Coronary artery (tissue), 2 donors: ENCODE results near the gene RASD2.

Experiments used
- DNase-seq: peaks from one replicate; pipeline ENCODE4 v3.0.0-alpha.2; 2017; ENCODE audit warnings: low spot score
- H3K27ac ChIP-seq, 2 donors: fragments of 200-600 bp; sonication (generic); one replicate each; pipeline ENCODE4 v1.5.1; 2016 to 2019
- H3K4me3 ChIP-seq: fragments of 200-600 bp; sonication (generic); 2 replicates; pipeline ENCODE4 v1.5.1; 2016; ENCODE audit warnings: mild to moderate bottlenecking, moderate library complexity
- TF ChIP-seq, protein P1 (sequence below): fragments of 200-600 bp; sonication (generic); IDR thresholded peaks from one replicate; pipeline ENCODE4 v1.5.1; 2019; ENCODE audit warnings: antibody characterized with exemption

Gene RASD2

DNA sequence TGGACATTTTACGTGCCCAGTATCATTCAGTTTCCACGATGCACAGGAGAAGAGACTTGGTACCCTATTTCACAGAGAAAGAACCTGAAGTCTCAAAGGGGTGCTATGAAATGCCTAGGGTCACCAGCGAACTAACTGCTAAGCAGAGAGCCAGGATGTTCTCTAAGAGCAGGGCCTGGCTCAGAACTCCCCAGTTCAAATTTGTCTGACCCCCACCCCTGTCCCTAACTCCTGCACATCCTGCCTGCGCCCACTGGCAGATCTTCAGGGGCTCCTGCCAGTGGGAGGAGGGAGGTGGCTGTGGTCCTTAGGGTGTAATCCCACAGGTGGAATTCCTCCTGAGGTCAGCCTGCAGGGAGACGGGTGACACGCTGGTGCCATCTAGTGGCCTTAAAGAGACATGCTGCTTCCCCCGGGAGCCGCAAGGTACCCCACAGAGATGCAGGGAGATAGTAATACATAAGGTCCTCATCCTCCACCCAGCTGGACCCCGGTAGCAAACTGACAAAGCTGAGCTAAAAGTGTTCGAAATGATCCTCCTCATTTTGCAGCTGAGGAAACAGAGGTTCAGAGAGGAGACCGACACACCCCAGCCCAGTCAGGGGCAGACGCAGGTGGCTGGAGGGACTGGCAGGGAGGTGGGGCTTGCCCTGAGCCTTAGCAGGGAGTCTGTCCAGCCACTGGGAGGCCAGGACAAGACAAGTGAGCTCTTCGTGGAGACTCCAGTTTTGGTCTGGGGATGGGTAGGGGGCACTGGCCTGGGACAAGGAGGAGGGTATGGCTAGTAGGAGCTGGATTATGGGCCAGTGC, 42.4 kb downstream of the RASD2 start:
- DNase-seq: no peak
- no peak overlapping the region for H3K27ac ChIP-seq
- H3K4me3 ChIP-seq: no peak overlapping the region
- TF ChIP-seq, protein P1, sequence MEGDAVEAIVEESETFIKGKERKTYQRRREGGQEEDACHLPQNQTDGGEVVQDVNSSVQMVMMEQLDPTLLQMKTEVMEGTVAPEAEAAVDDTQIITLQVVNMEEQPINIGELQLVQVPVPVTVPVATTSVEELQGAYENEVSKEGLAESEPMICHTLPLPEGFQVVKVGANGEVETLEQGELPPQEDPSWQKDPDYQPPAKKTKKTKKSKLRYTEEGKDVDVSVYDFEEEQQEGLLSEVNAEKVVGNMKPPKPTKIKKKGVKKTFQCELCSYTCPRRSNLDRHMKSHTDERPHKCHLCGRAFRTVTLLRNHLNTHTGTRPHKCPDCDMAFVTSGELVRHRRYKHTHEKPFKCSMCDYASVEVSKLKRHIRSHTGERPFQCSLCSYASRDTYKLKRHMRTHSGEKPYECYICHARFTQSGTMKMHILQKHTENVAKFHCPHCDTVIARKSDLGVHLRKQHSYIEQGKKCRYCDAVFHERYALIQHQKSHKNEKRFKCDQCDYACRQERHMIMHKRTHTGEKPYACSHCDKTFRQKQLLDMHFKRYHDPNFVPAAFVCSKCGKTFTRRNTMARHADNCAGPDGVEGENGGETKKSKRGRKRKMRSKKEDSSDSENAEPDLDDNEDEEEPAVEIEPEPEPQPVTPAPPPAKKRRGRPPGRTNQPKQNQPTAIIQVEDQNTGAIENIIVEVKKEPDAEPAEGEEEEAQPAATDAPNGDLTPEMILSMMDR: peak; percentile 97

DNA sequence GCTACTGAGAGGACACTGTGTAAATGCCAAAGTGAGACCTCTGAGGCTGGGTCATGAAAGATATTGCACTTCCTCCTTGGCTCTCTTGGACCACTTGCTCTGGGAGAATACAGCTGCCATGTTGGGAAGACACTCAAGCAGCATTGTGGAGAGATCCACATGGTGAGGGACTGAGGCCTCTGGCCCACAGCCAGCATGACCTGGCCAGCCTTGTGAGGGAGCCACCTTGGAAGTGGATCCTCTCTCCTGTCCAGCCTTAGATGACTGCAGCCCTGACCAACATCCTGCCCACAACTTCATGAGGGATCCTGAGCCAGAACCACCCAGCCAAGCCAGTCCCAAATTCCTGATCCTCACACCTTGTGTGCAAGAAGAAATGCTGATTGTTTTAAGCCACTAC, 46.1 kb downstream of the RASD2 start:
- TF ChIP-seq, protein P1: no peak
- no peak for DNase-seq
- Histone ChIP-seq H3K27ac (no peak overlapping the region), H3K4me3 (no peak overlapping the region)

DNA sequence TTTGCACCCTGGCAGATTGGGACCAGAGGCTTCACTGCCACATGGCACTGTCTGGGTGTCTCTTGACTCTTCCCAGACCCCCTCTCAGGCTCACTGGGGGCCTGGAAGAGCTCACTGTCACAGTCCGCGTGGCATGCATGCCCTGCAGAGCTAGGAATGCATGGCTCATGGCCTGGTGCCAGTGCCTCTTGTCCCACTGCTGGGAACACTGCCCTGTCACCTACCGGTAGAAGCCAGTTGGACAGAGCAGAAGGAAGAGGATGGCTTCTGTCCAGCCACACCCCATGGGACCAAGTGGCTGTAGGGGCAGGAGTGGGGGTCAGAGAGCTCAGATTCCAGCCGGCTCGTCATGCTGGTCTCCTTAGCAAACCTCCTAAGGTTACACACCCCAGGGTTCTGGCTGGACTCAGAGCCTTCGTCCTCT, 46.8 kb downstream of the RASD2 start:
- DNase-seq: no peak
- TF ChIP-seq, protein P1: no peak
- H3K4me3 ChIP-seq: no peak overlapping the region
- H3K27ac ChIP-seq: peak overlapping the region in 1 of 2 donors; percentile 56

DNA sequence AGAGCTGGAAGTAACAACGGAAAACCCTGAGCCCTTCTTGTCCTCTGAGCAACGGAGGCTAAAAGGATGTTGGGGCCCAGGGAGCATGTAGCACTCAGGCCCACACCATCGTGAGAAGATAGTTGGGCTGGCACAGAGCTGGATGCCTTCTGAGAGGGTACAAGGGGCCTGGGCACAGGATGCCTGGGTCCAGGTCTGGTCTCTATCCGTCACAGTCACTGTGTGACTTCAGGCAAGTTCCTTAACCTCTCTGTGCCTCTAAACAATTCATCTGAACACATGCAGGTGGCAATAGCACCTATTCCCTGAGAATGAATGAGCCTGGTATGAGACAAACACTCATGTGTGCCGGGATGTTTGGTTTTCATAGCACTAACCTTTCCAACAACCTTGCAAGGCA, 47.3 kb downstream of the RASD2 start:
- Histone ChIP-seq H3K27ac (peak overlapping the region in 1 of 2 donors; percentile 56), H3K4me3 (no peak overlapping the region)
- TF ChIP-seq, protein P1: no peak
- DNase-seq: no peak

DNA sequence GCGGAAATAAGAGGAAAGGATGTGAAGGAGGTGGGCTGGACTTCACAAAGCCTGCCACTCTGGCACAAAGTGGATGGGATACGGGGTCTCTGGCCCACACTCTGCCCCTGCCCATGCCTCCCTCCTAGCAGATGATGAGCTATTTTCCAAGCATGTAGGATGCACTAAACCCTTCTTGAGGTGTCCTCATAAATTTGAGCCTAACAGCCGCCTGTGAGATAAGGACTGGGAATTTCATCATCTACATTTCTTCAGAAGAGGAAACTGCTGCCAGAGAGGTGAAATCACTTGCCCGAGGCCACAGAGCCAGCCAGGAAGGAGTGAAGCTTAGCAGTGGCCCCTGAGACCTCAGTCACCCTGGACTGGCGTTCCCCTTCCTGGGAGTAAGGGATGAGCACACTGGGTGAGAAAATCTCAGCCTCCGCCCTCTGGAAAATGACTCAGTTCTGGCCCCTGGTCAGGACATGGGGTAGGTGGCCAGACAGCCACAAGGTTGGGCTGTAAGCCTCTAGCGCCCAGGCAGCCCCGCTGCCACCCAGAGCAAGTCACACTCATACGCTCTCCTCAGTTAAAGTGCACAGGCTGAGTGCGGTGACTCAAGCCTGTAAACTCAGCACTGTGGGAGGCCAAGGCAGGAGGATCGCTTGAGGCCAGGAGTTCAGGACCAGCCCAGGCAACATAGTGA, 48.6 kb downstream of the RASD2 start:
- peak overlapping the region in 1 of 2 donors; percentile 42 for H3K27ac ChIP-seq
- TF ChIP-seq, protein P1: no peak
- no peak for DNase-seq
- H3K4me3 ChIP-seq: no peak overlapping the region

DNA sequence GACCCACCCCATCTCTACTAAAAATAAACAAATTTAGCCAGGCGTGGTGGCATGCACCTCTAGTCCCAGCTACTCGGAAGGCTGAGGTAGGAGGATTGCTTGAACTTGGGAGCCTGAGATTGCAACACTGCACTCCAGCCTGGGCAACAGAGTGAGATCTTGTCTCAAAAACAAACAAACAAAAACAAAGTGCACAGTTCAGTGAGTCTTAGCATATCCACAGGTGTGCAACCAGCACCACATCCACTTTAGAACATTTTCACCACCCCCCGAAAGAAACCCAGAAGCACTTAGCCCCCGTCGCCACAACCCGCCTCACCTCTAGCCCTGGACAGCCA, 49.1 kb downstream of the RASD2 start:
- no peak overlapping the region for H3K4me3 ChIP-seq
- peak overlapping the region in 1 of 2 donors; percentile 42 for H3K27ac ChIP-seq
- TF ChIP-seq, protein P1: no peak
- no peak for DNase-seq
